ENCODE measurements around the gene ZFAND6. TPM values are rescaled to one million over a fixed set of nuclear protein-coding genes. Genes with fewer than 3 reads are reported as not detected.

The ZFAND6 gene
- total and polyA plus RNA-seq, 4 donors: 47.6 to 102 (median 82.4) TPM

GRCh38 chr15:80028937-80029336 lies 30.5 kb upstream of the ZFAND6 start (continued):
- no peak for TF ChIP-seq REST (IDR thresholded peaks at IDR 0.05)
- no peak for TF ChIP-seq HNF4A (conservative IDR thresholded peaks at IDR 0.05)
- TF ChIP-seq JUND (IDR thresholded peaks at IDR 0.05): no peak
- TF ChIP-seq GABPA (IDR thresholded peaks at IDR 0.05 in 1 of 2, conservative IDR thresholded peaks at IDR 0.05 in 1 of 2): no peak

- Histone ChIP-seq H3K27me3 (ENCODE audit: control insufficient read depth in 4 of 4, insufficient read depth in 4 of 4, low read length in 3 of 4) (no peaks in the 10 kb centered on the region), H3K36me3 (ENCODE audit: control insufficient read depth in 4 of 4, insufficient read depth in 3 of 4, low read depth in 1 of 4, low read length in 3 of 4) (no peaks in the 10 kb centered on the region), H3K4me1 (ENCODE audit: control insufficient read depth in 4 of 4, insufficient read depth in 4 of 4, low read length in 3 of 4) (no peaks in the 10 kb centered on the region), H3K4me3 (ENCODE audit: low read depth in 1 of 3, low read length in 3 of 3) (no peak overlapping the region), H3K27ac (ENCODE audit: low read depth in 1 of 2, low read length in 2 of 2) (no peak overlapping the region), H3K9me3 (ENCODE audit: control insufficient read depth in 4 of 4, low read length in 3 of 4) (no peaks in the 10 kb centered on the region), H3K9ac (ENCODE audit: low read depth in 1 of 2, low read length in 2 of 2) (no peak overlapping the region)
- no peak for DNase-seq (ENCODE audit: low spot score)
- WGBS: 64% methylated on average over 3 of the region's 3 CpGs
- TF ChIP-seq MAX (IDR thresholded peaks at IDR 0.05) (no peak), RXRA (IDR thresholded peaks at IDR 0.05) (no peak), TAF1 (conservative IDR thresholded peaks at IDR 0.05) (no peak), SP1 (IDR thresholded peaks at IDR 0.05) (no peak), CTCF (IDR thresholded peaks at IDR 0.05; ENCODE audit: low read depth, low read length, missing input control) (no peak), NR2F2 (IDR thresholded peaks at IDR 0.05) (no peak)
Measured at GRCh38 chr15:80031841-80032240, 27.6 kb upstream of the ZFAND6 start.

GRCh38 chr15:80034629-80035028 lies 24.8 kb upstream of the ZFAND6 start:
- no peaks in the 10 kb centered on the region for H3K4me1 ChIP-seq (ENCODE audit: control insufficient read depth in 4 of 4, insufficient read depth in 4 of 4, low read length in 3 of 4)
- H3K9me3 ChIP-seq (ENCODE audit: control insufficient read depth in 4 of 4, low read length in 3 of 4): no peaks in the 10 kb centered on the region
- TF ChIP-seq JUND (IDR thresholded peaks at IDR 0.05) (no peak), RXRA (IDR thresholded peaks at IDR 0.05) (no peak), RAD21 (IDR thresholded peaks at IDR 0.05) (no peak), YY1 (IDR thresholded peaks at IDR 0.05) (no peak), EGR1 (IDR thresholded peaks at IDR 0.05; ENCODE audit: low read depth in 2 of 2) (no peak), GABPA (IDR thresholded peaks at IDR 0.05 in 1 of 2, conservative IDR thresholded peaks at IDR 0.05 in 1 of 2) (no peak), REST (IDR thresholded peaks at IDR 0.05) (no peak), ZBTB33 (IDR thresholded peaks at IDR 0.05) (no peak), HNF4A (conservative IDR thresholded peaks at IDR 0.05) (no peak), FOXA2 (IDR thresholded peaks at IDR 0.05) (no peak)
- no peaks in the 10 kb centered on the region for H3K27me3 ChIP-seq (ENCODE audit: control insufficient read depth in 4 of 4, insufficient read depth in 4 of 4, low read length in 3 of 4)
- H3K27ac ChIP-seq (ENCODE audit: low read depth in 1 of 2, low read length in 2 of 2): no peak overlapping the region
- DNase-seq (ENCODE audit: low spot score): no peak
- no peaks in the 10 kb centered on the region for H3K36me3 ChIP-seq (ENCODE audit: control insufficient read depth in 4 of 4, insufficient read depth in 3 of 4, low read depth in 1 of 4, low read length in 3 of 4)
- no peak overlapping the region for H3K4me3 ChIP-seq (ENCODE audit: low read depth in 1 of 3, low read length in 3 of 3)
- H3K9ac ChIP-seq (ENCODE audit: low read depth in 1 of 2, low read length in 2 of 2): no peak overlapping the region
- WGBS: 92% methylated on average over 3 of the region's 3 CpGs

All from liver (tissue), 9 donors.